T47D (cell line): ENCODE data around the gene PHTF2.
A peak's percentile ranks its signal among the peaks of the same experiment; 100 is the strongest.

Experiments
- DNase-seq, 2 experiments: peaks; one replicate each; pipeline versions ENCODE4 v3.0.0 to v3.0.0-alpha.2; 2011 to 2012; ENCODE audit warnings: low read depth in 1 of 2, low spot score in 1 of 2
- JUND ChIP-seq: IDR thresholded peaks from 2 replicates; pipeline ENCODE4 v1.6.1; 2012; ENCODE audit warnings: low read depth
- in situ Hi-C: cut with HindIII; loops from 2 replicates; pipeline ENCODE4 v1.10.0; 2016; ENCODE audit warnings: low sequenced_read_pairs, low pct_unique_long_range_greater_than_20kb

Gene PHTF2

GRCh38 chr7:77798394-77799077, at the start of gene PHTF2, which contains the start of gene TMEM60:
Gene PHTF2, plus strand, starts transcription at chr7:77798773.
Gene TMEM60, minus strand, starts transcription at chr7:77798434. Its CDS starts 4,061 bp downstream, at chr7:77794373.
- in situ Hi-C loops: no loop called here
- DNase-seq: peak; percentile 97 to 100
- no peak for TF ChIP-seq JUND

- in situ Hi-C loops: no loop called here
- TF ChIP-seq JUND: no peak
Observed at GRCh38 chr7:77752016-77752415, 46.6 kb upstream of the PHTF2 start.

GRCh38 chr7:77753173-77753572, 45.4 kb upstream of the PHTF2 start:
- DNase-seq: no peak
- TF ChIP-seq JUND: no peak
- in situ Hi-C loops: no loop called here

More at GRCh38 chr7:77752016-77752415, 46.6 kb upstream of the PHTF2 start:
- DNase-seq: no peak

- DNase-seq: no peak
- in situ Hi-C loops: no loop called here
Observed at GRCh38 chr7:77757589-77757988, 41.0 kb upstream of the PHTF2 start.

GRCh38 chr7:77759294-77759889, 39.2 kb upstream of the PHTF2 start:
- DNase-seq: peak in 1 of 2 experiments; percentile 73
- in situ Hi-C loops: no loop called here
- TF ChIP-seq JUND: no peak

More at GRCh38 chr7:77757589-77757988, 41.0 kb upstream of the PHTF2 start:
- no peak for TF ChIP-seq JUND

GRCh38 chr7:77760809-77761453, 37.6 kb upstream of the PHTF2 start:
- in situ Hi-C loops: no loop called here
- DNase-seq: no peak
- no peak for TF ChIP-seq JUND

- no peak for DNase-seq
- TF ChIP-seq JUND: no peak
- in situ Hi-C loops: no loop called here
Observed at GRCh38 chr7:77765481-77765880, 33.1 kb upstream of the PHTF2 start.

GRCh38 chr7:77765906-77766800, 32.4 kb upstream of the PHTF2 start:
- DNase-seq: no peak
- in situ Hi-C loops: no loop called here
- no peak for TF ChIP-seq JUND

- in situ Hi-C loops: no loop called here
- no peak for DNase-seq
- TF ChIP-seq JUND: no peak
Observed at GRCh38 chr7:77766801-77767605, 31.6 kb upstream of the PHTF2 start.

- no peak for TF ChIP-seq JUND
Observed at GRCh38 chr7:77770316-77770715, 28.3 kb upstream of the PHTF2 start.

GRCh38 chr7:77771901-77772300, 26.7 kb upstream of the PHTF2 start:
- no peak for TF ChIP-seq JUND
- in situ Hi-C loops: no loop called here

More at GRCh38 chr7:77770316-77770715, 28.3 kb upstream of the PHTF2 start:
- no peak for DNase-seq
- in situ Hi-C loops: no loop called here

GRCh38 chr7:77778535-77778934, 20.0 kb upstream of the PHTF2 start:
- no peak for DNase-seq
- no peak for TF ChIP-seq JUND
- in situ Hi-C loops: no loop called here

More at GRCh38 chr7:77771901-77772300, 26.7 kb upstream of the PHTF2 start:
- DNase-seq: no peak
